MM.1S (cell line): Measurements from ENCODE around the gene PLCB4.

Experiments
- EZH2phosphoT487 ChIP-seq: fragments of 300-600 bp; sonication (generic); IDR thresholded peaks from 2 replicates; pipeline ENCODE4 v1.6.1; 2018; ENCODE audit warnings: antibody characterized with exemption, low read length
- TF ChIP-seq, protein P1 (sequence below): fragments of 300-600 bp; sonication (generic); IDR thresholded peaks from 2 replicates; pipeline ENCODE4 v1.5.1; 2016; ENCODE audit warnings: antibody characterized with exemption, low read length, mixed read lengths

GRCh38 chr20:9388160-9388812 is 319.4 kb downstream of the PLCB4 start:
- TF ChIP-seq, protein P1, sequence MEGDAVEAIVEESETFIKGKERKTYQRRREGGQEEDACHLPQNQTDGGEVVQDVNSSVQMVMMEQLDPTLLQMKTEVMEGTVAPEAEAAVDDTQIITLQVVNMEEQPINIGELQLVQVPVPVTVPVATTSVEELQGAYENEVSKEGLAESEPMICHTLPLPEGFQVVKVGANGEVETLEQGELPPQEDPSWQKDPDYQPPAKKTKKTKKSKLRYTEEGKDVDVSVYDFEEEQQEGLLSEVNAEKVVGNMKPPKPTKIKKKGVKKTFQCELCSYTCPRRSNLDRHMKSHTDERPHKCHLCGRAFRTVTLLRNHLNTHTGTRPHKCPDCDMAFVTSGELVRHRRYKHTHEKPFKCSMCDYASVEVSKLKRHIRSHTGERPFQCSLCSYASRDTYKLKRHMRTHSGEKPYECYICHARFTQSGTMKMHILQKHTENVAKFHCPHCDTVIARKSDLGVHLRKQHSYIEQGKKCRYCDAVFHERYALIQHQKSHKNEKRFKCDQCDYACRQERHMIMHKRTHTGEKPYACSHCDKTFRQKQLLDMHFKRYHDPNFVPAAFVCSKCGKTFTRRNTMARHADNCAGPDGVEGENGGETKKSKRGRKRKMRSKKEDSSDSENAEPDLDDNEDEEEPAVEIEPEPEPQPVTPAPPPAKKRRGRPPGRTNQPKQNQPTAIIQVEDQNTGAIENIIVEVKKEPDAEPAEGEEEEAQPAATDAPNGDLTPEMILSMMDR, result no peak
- no peak for TF ChIP-seq EZH2phosphoT487
